Neural progenitor cell (in vitro differentiated cells): Measurements from ENCODE around the gene OR6V1.

Source experiments
- EZH2phosphoT487 ChIP-seq: fragments of 200-600 bp; sonication (generic); IDR thresholded peaks from 2 replicates; pipeline ENCODE4 v1.6.1; 2017; ENCODE audit warnings: antibody characterized with exemption
- TF ChIP-seq, protein P1 (sequence below): fragments of 200-600 bp; sonication (generic); IDR thresholded peaks from 2 replicates; pipeline ENCODE4 v1.5.1; 2017; ENCODE audit warnings: antibody characterized with exemption, mild to moderate bottlenecking

DNA sequence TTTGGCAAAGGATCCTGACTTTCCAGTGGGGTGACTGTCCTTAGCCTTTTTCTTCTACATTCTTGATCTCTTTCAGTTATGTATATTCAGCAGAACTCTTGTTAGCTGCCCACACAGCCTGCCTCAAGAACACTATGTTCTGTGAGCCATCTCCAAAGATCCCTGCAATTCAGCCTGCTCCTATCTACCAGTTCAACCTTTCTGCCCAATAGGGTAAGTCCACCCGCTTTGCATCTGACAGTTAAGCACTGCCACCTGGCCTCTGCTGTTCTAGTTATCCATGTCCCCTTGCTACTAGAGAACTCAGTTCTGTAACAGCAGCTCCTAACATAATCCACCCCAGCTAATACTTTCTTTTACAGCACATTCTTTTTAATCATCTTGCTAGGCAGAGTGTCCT is 38.7 kb upstream of the OR6V1 start:
- TF ChIP-seq, protein P1, sequence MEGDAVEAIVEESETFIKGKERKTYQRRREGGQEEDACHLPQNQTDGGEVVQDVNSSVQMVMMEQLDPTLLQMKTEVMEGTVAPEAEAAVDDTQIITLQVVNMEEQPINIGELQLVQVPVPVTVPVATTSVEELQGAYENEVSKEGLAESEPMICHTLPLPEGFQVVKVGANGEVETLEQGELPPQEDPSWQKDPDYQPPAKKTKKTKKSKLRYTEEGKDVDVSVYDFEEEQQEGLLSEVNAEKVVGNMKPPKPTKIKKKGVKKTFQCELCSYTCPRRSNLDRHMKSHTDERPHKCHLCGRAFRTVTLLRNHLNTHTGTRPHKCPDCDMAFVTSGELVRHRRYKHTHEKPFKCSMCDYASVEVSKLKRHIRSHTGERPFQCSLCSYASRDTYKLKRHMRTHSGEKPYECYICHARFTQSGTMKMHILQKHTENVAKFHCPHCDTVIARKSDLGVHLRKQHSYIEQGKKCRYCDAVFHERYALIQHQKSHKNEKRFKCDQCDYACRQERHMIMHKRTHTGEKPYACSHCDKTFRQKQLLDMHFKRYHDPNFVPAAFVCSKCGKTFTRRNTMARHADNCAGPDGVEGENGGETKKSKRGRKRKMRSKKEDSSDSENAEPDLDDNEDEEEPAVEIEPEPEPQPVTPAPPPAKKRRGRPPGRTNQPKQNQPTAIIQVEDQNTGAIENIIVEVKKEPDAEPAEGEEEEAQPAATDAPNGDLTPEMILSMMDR: no peak
- no peak for TF ChIP-seq EZH2phosphoT487
